ENCODE results near the gene SIGLECL1. TPM values are rescaled to one million over a fixed set of nuclear protein-coding genes. Genes with fewer than 3 reads are reported as not detected.

The SIGLECL1 gene
- total RNA-seq (2014; rRNA removed; shearing (Covaris generic)) (not detected in 2 replicates), polyA plus RNA-seq (2016; fragmentation: Nextera tagmentation; extraction: Ambion mirVana) (not detected in 2 replicates)
- long read RNA-seq: 0 reads

DNA sequence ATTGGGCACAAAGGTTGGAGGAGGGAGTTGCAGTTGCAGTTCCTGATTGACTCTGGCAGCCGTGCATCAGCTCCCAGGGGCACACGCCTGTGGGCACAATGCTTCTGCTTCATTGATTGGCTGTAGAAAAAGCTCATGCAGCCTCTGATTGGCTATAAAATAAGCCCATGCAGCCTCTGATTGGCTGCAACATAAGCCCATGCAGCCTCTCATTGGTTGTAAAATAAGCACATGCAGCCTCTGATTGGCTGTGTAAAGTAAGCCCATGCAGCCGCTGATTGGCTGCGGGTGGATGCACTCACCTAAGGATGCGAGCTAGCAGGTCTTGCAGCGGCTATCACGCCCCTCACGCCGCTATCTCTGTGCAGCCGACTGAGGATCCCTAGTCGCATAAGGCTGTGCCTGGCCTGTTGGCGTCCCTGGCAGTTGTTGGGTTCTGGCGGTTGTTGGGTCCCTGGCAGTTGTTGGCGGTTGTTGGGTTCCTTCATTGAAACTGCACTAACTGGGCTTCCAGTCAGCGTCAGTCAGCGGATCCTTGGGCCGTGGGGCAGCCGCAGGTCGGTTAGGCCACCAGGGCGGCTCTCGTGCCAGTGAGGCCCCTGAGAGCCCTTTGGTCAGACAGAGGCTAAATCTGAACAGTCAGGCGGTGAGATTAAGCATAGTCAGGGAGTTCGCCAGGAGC is at the start of gene SIGLECL1:
SIGLECL1 (plus strand) TSS at position 295 of the 682 bp plus-strand sequence. CDS start 12,993 bp downstream, outside the sequence.
- ATAC-seq (no peak; the same call in 2 of the 3 replicates), DNase-seq (ENCODE audit: low spot score) (peak; percentile 48)
- Histone ChIP-seq H3F3A (replicated peaks; ENCODE audit: low read depth) (no peaks in the 10 kb centered on the region), H3K79me2 (replicated peaks; ENCODE audit: insufficient read depth) (no peaks in the 10 kb centered on the region), H3K4me3 (no peak within 1 kb of the TSS), H3K27ac (ENCODE audit: low read depth) (no peak within 1 kb of the TSS), H3K4me2 (no peak within 1 kb of the TSS), H3K27me3 (ENCODE audit: insufficient read depth) (no peaks in the 10 kb centered on the region), H3K4me1 (ENCODE audit: insufficient read depth) (no peaks in the 10 kb centered on the region), H2AFZ (0 out of 2 replicates have a peak within 1 kb of the TSS, but pooled peaks have one; percentile 66), H3K9me2 (ENCODE audit: insufficient read depth) (no peaks in the 10 kb centered on the region; the same call in 1 of the 2 replicates), H4K20me1 (replicated peaks; ENCODE audit: insufficient read depth) (no peaks in the 10 kb centered on the region), H3K36me3 (ENCODE audit: insufficient read depth) (no peaks in the 10 kb centered on the region)
- Mint-ChIP-seq H3K27me3 (ENCODE audit: insufficient read depth, low read depth, poor library complexity) (no peaks in the 10 kb centered on the region), H3K27ac (no peak within 1 kb of the TSS), H3K9me3 (peaks cover 34% of the 10 kb centered on the region), H3K36me3 (ENCODE audit: low read depth) (0 out of 3 replicates have a peak, but pooled peaks cover 3% of the 10 kb centered on the region), H3K4me1 (no peaks in the 10 kb centered on the region), H3K4me3 (no peak within 1 kb of the TSS)
- no peak for TF ChIP-seq NANOG (IDR thresholded peaks at IDR 0.05; ENCODE audit: borderline replicate concordance)
- TF ChIP-seq, protein P1, sequence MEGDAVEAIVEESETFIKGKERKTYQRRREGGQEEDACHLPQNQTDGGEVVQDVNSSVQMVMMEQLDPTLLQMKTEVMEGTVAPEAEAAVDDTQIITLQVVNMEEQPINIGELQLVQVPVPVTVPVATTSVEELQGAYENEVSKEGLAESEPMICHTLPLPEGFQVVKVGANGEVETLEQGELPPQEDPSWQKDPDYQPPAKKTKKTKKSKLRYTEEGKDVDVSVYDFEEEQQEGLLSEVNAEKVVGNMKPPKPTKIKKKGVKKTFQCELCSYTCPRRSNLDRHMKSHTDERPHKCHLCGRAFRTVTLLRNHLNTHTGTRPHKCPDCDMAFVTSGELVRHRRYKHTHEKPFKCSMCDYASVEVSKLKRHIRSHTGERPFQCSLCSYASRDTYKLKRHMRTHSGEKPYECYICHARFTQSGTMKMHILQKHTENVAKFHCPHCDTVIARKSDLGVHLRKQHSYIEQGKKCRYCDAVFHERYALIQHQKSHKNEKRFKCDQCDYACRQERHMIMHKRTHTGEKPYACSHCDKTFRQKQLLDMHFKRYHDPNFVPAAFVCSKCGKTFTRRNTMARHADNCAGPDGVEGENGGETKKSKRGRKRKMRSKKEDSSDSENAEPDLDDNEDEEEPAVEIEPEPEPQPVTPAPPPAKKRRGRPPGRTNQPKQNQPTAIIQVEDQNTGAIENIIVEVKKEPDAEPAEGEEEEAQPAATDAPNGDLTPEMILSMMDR (conservative IDR thresholded peaks at IDR 0.05; ENCODE audit: low read depth in 2 of 2): peak; percentile 20 to 28; a peak in 1 of 4 replicates
- TF ChIP-seq JUNB (IDR thresholded peaks at IDR 0.05; ENCODE audit: unreplicated experiment): no peak
- TF ChIP-seq, protein P2, sequence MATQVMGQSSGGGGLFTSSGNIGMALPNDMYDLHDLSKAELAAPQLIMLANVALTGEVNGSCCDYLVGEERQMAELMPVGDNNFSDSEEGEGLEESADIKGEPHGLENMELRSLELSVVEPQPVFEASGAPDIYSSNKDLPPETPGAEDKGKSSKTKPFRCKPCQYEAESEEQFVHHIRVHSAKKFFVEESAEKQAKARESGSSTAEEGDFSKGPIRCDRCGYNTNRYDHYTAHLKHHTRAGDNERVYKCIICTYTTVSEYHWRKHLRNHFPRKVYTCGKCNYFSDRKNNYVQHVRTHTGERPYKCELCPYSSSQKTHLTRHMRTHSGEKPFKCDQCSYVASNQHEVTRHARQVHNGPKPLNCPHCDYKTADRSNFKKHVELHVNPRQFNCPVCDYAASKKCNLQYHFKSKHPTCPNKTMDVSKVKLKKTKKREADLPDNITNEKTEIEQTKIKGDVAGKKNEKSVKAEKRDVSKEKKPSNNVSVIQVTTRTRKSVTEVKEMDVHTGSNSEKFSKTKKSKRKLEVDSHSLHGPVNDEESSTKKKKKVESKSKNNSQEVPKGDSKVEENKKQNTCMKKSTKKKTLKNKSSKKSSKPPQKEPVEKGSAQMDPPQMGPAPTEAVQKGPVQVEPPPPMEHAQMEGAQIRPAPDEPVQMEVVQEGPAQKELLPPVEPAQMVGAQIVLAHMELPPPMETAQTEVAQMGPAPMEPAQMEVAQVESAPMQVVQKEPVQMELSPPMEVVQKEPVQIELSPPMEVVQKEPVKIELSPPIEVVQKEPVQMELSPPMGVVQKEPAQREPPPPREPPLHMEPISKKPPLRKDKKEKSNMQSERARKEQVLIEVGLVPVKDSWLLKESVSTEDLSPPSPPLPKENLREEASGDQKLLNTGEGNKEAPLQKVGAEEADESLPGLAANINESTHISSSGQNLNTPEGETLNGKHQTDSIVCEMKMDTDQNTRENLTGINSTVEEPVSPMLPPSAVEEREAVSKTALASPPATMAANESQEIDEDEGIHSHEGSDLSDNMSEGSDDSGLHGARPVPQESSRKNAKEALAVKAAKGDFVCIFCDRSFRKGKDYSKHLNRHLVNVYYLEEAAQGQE (IDR thresholded peaks at IDR 0.05; ENCODE audit: unreplicated experiment): no peak

DNA sequence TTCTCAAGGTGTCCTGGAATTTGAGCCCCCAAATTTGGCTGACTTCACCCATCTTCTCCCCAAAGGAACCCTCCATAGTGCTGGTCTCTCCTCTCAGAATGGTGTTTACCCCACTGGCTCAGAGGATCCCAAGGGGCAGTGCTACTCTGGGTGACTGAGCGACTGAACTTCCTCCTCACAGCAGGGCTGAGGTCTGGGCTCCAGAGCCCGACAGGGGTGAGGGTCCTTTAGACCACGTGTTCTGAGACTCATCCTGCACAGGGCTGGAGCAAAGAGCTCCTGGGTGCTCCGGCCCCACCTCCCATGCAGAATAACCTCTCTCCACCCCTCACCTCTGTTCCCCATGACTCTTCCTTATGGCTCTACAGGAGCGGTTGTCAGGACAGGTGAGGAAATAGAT is 49.2 kb upstream of the SIGLECL1 start:
- H3K36me3 Mint-ChIP-seq (ENCODE audit: low read depth): no peaks in the 10 kb centered on the region; the same call in 2 of the 3 replicates
- peaks cover 3% of the 10 kb centered on the region for H3K27me3 Mint-ChIP-seq (ENCODE audit: insufficient read depth, low read depth, poor library complexity)
- H3K27me3 ChIP-seq (ENCODE audit: insufficient read depth): no peaks in the 10 kb centered on the region
- H3K4me1 ChIP-seq (ENCODE audit: insufficient read depth): no peaks in the 10 kb centered on the region
- H3K27ac Mint-ChIP-seq: no peak overlapping the region
- ATAC-seq (no peak), DNase-seq (ENCODE audit: low spot score) (no peak)
- H3K4me1 Mint-ChIP-seq: no peaks in the 10 kb centered on the region
- H3K9me3 Mint-ChIP-seq: peaks cover 75% of the 10 kb centered on the region
- H3K4me2 ChIP-seq: no peak overlapping the region
- H3K27ac ChIP-seq (ENCODE audit: low read depth): no peak overlapping the region
- no peaks in the 10 kb centered on the region for H3K9me2 ChIP-seq (ENCODE audit: insufficient read depth)
- no peak overlapping the region for H3K4me3 ChIP-seq
- no peaks in the 10 kb centered on the region for H3F3A ChIP-seq (replicated peaks; ENCODE audit: low read depth)
- no peaks in the 10 kb centered on the region for H4K20me1 ChIP-seq (replicated peaks; ENCODE audit: insufficient read depth)
- no peak overlapping the region for H2AFZ ChIP-seq
- H3K36me3 ChIP-seq (ENCODE audit: insufficient read depth): no peaks in the 10 kb centered on the region
- H3K4me3 Mint-ChIP-seq: no peak overlapping the region
- no peaks in the 10 kb centered on the region for H3K79me2 ChIP-seq (replicated peaks; ENCODE audit: insufficient read depth)
- TF ChIP-seq CREB1 (CRISPR knock-in tag; IDR thresholded peaks at IDR 0.05; ENCODE audit: low read depth): no peak
- no peak for TF ChIP-seq NANOG (IDR thresholded peaks at IDR 0.05; ENCODE audit: borderline replicate concordance)
- TF ChIP-seq, protein P3, sequence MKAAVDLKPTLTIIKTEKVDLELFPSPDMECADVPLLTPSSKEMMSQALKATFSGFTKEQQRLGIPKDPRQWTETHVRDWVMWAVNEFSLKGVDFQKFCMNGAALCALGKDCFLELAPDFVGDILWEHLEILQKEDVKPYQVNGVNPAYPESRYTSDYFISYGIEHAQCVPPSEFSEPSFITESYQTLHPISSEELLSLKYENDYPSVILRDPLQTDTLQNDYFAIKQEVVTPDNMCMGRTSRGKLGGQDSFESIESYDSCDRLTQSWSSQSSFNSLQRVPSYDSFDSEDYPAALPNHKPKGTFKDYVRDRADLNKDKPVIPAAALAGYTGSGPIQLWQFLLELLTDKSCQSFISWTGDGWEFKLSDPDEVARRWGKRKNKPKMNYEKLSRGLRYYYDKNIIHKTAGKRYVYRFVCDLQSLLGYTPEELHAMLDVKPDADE (IDR thresholded peaks at IDR 0.05): no peak
- TF ChIP-seq ZNF114 (CRISPR knock-in tag; IDR thresholded peaks at IDR 0.05): no peak
- TF ChIP-seq EZH2 (IDR thresholded peaks at IDR 0.05; ENCODE audit: low read depth, unreplicated experiment): no peak
- TF ChIP-seq, protein P2 (IDR thresholded peaks at IDR 0.05; ENCODE audit: unreplicated experiment): no peak

All from GM23338 (cell line).